Bone marrow (tissue), 2 donors: Measurements from ENCODE around the gene TBC1D8.

Experiments
- DNase-seq, 2 donors: peaks; one replicate each; lab custom pipeline; 2025; lab: John Stamatoyannopoulos, UW

The TBC1D8 gene

GRCh38 chr2:101111917-101112771 is 39.0 kb downstream of the TBC1D8 start:
- no peak for DNase-seq

GRCh38 chr2:101111262-101111838 is 39.8 kb downstream of the TBC1D8 start:
- DNase-seq: no peak

GRCh38 chr2:101109451-101110118 is 41.6 kb downstream of the TBC1D8 start:
- no peak for DNase-seq

- DNase-seq: no peak
Measured at GRCh38 chr2:101108357-101108756, 42.8 kb downstream of the TBC1D8 start.

GRCh38 chr2:101107241-101107640 is 43.9 kb downstream of the TBC1D8 start:
- DNase-seq: no peak

- no peak for DNase-seq
Measured at GRCh38 chr2:101106453-101107181, 44.6 kb downstream of the TBC1D8 start.

GRCh38 chr2:101105654-101106053 is 45.5 kb downstream of the TBC1D8 start:
- no peak for DNase-seq

- no peak for DNase-seq
Measured at GRCh38 chr2:101097638-101098037, 53.5 kb downstream of the TBC1D8 start.

GRCh38 chr2:101096619-101097142 is 54.5 kb downstream of the TBC1D8 start:
- DNase-seq: no peak

GRCh38 chr2:101094351-101094750 is 56.8 kb downstream of the TBC1D8 start:
- no peak for DNase-seq

- DNase-seq: no peak
Measured at GRCh38 chr2:101089942-101090799, 61.0 kb downstream of the TBC1D8 start.

GRCh38 chr2:101089419-101089818 is 61.8 kb downstream of the TBC1D8 start:
- no peak for DNase-seq

- DNase-seq: no peak
Measured at GRCh38 chr2:101087638-101088037, 63.5 kb downstream of the TBC1D8 start.

GRCh38 chr2:101083613-101084012 is 67.6 kb downstream of the TBC1D8 start:
- no peak for DNase-seq

- no peak for DNase-seq
Measured at GRCh38 chr2:101082998-101083397, 68.2 kb downstream of the TBC1D8 start.

GRCh38 chr2:101081375-101081907 is 69.7 kb downstream of the TBC1D8 start:
- DNase-seq: no peak

GRCh38 chr2:101080211-101081068 is 70.7 kb downstream of the TBC1D8 start:
- no peak for DNase-seq

GRCh38 chr2:101076581-101076980 is 74.6 kb downstream of the TBC1D8 start:
- DNase-seq: no peak

GRCh38 chr2:101064868-101065549 is 86.2 kb downstream of the TBC1D8 start:
- no peak for DNase-seq
